ENCODE measurements around the gene RNASEL.
"Not testable (repeated sequence)": the region's sequence is repeated elsewhere in the genome, so short reads cannot be mapped to it uniquely, and the experiment has no call there.

Gene RNASEL, protein sequence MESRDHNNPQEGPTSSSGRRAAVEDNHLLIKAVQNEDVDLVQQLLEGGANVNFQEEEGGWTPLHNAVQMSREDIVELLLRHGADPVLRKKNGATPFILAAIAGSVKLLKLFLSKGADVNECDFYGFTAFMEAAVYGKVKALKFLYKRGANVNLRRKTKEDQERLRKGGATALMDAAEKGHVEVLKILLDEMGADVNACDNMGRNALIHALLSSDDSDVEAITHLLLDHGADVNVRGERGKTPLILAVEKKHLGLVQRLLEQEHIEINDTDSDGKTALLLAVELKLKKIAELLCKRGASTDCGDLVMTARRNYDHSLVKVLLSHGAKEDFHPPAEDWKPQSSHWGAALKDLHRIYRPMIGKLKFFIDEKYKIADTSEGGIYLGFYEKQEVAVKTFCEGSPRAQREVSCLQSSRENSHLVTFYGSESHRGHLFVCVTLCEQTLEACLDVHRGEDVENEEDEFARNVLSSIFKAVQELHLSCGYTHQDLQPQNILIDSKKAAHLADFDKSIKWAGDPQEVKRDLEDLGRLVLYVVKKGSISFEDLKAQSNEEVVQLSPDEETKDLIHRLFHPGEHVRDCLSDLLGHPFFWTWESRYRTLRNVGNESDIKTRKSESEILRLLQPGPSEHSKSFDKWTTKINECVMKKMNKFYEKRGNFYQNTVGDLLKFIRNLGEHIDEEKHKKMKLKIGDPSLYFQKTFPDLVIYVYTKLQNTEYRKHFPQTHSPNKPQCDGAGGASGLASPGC

DNA sequence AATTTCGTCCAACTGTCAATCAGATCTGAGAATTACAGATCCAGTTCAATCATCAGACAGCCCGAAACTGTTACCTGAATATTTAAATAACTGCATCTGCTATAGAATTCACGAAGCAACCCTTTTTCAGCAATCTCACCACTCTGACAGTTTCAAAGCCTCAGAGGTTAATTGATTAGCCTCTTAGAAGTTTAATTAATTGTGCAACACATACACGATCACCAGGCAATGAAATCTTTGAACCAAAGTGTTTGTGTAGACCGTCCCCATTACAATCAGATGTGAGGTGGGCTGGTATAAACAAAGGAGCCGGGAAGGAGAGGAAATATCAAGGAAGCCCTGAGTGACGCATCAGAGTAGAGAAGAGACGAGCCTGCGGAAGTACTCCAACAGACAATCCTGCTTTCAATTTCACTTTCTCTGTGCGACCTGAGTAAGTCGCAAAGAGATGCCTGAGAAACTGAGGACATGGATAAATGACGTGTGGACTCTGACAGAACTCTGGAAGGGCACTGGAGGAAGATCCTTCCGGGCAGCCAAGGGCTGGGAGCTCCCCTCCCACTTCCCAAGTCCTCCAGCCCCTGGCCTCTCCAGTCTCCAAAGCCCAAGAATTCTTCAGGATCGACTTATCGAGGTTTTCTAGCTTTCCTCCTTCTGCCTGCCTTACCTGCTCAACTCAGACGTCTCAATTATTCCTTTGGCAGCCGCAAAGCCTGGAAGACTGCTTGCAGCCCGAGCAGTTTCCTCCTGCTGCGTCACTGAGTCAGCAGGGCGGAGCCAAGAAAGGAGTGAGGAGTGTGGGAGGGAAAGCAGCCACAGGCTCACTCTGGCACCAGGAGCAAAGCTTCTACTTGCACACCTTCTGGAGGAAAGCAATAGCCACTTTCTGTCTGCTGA, at the start of gene RNASEL:
TSS of gene RNASEL (minus strand) at position 757 of the 897 bp plus-strand sequence. CDS start 2,450 bp downstream, outside the sequence.
- DNase-seq (ENCODE audit: low spot score) = peak; percentile 83

GRCh38 chr1:182637769-182638168, 48.7 kb upstream of the RNASEL start:
- no peak for DNase-seq (ENCODE audit: low spot score)

DNA sequence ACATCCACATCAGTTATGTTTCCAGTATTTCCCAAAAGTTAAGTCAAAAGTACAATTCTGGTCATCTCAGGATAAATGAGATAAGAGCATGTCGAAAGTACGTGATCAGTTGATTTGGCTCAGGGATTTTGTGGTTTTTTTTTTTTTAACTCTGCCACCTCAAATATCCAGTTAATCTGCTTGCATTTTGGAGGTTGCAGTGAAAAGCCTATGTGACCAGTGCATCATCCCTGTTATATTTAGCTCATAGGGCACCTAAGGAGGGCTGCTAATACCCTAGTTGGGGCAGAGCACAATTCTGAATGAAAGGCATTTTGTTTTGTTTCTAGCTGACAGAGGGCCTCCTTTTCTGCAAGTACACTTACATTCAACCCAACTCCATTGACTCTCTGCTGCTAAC, 46.8 kb upstream of the RNASEL start:
- DNase-seq (ENCODE audit: low spot score) = no peak

GRCh38 chr1:182634306-182635072, 45.4 kb upstream of the RNASEL start:
- DNase-seq (ENCODE audit: low spot score) = no peak

DNA sequence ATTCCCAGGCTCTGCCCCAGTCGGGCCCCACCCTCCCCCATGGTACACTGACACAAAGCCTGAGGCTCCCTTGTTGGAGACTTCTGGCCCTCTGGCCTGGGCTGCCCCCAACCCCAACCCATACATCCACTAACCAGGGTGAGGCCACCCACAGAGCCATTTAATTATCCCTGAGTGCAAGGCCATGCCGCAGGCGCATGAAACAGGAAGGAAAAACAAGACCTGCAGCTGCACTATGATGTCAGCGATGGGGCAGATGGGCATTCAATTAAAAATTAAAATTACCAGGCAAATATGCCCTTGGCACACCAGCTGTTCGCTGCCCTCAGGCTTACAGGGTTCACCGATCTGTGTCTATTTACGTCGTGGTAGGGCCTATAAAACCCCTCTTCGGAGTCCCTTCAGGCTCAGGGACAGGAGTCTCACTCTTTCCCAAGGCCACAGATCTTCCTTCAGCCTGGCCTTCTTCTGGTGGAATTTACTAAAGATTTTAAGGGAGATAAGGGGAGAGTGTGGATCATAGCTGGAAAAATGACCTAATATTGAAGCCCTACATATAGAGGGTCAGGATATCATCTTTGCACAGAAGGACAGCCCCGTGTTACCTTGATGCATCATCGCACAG, 44.7 kb upstream of the RNASEL start:
- DNase-seq (ENCODE audit: low spot score) = no peak

DNA sequence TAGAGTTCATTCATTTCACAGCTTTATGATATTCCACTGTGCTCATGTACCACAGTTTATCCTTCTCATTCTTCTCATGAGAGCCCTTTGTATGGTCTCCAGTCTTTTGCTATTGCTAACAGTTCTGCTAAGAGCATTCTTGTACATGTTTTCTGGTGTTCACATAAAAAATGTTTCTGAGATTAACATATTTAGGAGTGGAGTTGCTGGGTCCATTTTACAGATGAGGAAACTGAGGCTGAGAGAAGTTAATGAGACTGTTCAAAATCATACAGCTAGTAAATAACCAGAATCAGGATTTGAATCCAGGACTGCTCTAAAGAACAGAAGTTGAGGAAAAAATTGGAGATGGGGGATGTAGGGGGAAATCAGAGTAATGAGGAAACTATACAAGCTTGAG, 44.0 kb upstream of the RNASEL start:
- DNase-seq (ENCODE audit: low spot score) = no peak

DNA sequence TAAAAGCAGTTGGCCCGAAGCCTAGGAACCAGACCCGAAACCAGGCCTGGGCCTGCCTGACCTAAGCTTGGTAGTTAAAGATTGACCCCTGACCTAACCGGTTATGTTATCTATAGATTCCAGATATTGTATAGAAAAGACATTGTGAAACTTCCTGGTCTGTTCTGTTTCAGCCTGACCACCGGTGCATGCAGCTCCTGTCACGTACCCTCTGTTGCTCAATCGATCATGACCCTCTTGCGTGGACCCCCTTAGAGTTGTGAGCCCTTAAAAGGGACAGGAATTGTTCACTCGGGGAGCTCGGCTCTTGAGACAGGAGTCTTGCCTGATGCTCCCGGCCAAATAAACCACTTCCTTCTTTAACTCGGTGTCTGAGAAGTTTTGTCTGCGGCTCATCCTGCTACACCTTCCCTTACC, 43.4 kb upstream of the RNASEL start:
- not testable (repeated sequence) for DNase-seq (ENCODE audit: low spot score)

- no peak for DNase-seq (ENCODE audit: low spot score)
Observed at GRCh38 chr1:182631954-182632353, 42.9 kb upstream of the RNASEL start.

DNA sequence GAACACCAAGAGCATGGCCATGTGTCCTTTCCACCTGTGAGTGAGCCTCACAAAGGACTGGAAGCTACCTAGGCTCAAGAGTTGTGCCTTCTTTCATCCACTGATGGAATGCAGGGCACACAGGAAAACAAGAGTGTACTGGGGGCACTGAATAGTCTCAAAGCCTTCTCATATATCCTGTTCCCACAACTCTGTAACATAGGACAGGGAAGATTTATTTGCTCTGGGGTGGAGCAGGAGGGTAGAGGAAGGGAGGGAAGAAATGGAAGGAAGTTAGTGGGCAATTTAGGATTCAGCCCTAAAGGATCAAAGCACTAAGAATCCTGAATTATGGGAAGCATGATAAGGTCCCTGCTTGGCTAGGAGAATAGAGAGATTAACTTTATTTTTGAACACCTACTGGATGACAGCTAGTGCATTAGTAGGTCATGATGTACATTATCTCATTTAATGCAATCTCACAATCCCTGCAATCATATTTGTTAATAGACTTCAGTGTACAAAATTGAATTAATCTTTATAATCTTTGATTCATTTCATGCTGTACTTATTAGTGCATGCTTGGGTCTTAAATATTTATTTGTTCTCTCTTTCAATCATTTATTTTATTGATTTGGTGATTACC, 42.1 kb upstream of the RNASEL start:
- no peak for DNase-seq (ENCODE audit: low spot score)

DNA sequence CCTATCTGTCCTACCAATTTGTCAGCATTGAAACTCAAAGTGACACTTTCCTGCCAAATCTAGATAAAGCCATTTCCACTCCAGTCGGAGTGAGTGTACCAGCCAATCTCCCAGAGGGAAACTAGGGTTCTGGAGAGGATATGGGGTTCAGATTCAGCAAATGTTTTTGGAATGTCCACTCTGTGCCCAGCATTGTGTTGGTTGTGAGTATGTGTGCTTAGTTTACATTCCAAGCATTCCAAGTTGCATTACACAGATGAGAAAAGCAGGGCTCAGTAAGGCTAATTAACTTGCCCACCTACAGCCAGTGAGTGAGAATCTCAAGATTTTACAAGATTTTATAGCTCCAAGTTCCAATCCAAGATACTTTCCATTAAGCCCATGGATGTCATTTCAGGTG, 41.5 kb upstream of the RNASEL start:
- DNase-seq (ENCODE audit: low spot score) = no peak

DNA sequence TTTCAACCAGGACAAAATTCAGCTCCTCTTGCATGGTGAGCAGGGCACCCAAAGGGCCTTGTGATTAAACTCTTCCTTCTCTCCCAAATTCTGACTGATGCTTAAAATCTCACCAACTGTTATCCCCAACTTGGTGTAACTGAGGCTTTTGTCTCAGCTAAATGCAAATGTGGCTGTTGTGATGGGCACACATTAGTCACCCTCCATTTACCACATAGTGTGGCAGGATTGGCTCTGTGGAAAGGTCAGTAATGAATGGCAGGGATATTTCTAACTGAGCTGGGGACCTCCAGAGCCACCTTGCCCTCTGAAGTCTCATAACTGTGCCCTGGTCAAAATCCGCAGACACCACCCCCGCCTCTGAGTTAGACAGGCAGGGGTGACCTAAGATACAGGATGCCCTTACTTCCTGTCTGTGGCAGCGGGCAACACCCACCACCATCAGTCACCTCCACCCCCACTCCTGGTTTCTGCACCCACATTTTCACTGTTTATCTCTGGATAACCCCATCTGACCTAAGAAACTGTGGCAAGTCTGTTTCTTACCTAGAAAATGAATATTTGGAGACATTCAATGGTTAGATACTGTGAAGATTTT, 40.5 kb upstream of the RNASEL start:
- no peak for DNase-seq (ENCODE audit: low spot score)

DNA sequence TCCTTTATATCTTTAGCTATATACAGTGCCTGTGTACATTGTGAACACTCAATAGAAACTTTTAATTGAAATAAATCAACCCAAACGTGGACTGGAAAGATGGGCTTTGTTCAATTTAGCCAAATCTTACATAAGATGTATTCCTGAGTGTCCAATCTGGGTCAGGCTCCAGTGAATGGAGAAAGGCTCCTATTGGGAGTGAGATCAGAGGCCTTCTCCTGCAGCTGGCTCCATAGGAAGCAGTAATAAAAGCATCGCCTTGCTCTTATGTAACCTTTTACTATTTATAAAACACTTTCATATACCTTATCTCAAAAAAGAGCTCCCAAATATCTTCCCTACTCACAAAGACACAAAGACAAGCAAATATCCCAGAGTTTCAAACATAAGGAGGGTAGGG, 40.0 kb upstream of the RNASEL start:
- no peak for DNase-seq (ENCODE audit: low spot score)

- DNase-seq (ENCODE audit: low spot score) = no peak
Observed at GRCh38 chr1:182628657-182629056, 39.6 kb upstream of the RNASEL start.

GRCh38 chr1:182627622-182628021, 38.6 kb upstream of the RNASEL start:
- no peak for DNase-seq (ENCODE audit: low spot score)

DNA sequence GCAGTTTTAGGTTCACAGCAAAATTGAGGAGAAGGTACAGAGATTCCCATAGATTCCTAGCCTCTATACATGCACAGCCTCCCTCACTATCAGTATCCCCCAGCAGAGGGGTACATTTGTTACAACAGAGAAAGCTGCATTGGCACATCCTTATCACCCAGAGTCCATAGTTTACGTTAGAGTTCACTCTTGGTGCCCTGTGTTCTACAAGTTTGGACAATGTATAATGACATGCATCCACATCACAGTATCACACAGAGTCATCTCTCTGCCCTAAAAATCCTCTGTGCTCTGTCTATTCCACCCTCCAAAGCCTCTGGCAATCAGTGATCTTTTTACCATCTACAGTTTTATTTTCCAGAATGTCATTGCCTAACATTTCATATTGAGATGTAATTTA, 37.5 kb upstream of the RNASEL start:
- DNase-seq (ENCODE audit: low spot score) = no peak

DNA sequence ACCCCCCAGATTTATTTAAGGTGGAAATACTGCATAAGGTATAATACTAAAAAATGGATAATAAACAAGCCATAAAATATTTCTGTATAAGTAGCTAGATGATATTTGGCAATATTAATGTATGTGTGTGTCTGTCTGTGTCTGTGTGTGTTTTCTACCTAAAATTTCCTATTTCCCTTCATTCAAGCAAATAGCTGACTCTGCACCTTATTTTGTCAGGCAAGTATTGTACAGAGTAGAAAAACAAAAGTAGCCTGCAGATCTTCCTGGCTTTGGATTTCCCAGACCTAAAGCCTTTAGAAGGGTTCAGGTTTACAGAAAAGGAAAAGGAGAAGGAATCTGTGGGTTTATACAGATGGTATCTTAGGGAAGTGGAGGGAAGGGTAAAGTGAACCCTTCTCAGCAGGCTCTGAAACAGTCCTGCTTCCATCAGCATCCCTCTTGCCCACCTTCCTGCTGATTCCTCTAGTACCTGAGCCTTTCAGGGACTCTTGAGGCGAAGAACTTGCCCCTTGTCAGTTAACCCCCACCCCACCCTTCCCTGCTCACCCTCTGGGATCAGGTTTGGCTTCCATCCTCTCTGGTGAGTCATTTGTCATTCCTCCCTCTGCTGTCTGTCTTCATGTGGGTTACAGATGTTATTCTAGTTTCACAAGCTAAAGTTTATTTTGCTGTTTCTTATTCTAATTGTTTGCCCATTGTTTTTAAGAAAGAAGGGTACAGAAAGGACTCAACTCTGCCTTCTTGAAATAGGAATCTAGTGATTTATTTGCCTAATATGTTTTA, 36.9 kb upstream of the RNASEL start:
- no peak for DNase-seq (ENCODE audit: low spot score)

DNA sequence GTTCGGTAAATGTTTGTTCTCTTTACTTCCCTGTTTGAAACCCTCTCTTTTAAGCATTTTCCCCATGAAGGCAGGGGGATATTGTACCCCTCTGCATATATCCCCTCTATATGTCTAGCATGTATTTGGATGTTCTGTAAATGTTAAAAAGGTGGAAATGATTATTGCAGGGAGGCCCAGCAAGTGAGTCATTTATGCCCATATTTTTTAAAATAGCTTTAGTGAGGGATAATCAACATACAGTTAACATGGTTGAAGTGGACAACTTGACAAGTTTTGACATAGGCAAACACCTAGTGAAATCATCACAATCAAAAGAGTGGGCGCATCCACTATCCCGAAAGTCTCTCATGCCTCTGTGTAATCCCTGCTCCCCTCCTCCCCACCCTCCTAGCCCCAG, 36.0 kb upstream of the RNASEL start:
- DNase-seq (ENCODE audit: low spot score) = no peak

- no peak for DNase-seq (ENCODE audit: low spot score)
Observed at GRCh38 chr1:182624577-182624976, 35.5 kb upstream of the RNASEL start.

- no peak for DNase-seq (ENCODE audit: low spot score)
Observed at GRCh38 chr1:182622901-182623528, 34.0 kb upstream of the RNASEL start.

Data from COLO829 (cell line).